CD4-positive, alpha-beta T cell (primary cell): ENCODE data around the gene TRAPPC2. TPM values are rescaled to one million over a fixed set of nuclear protein-coding genes. Genes with fewer than 3 reads are reported as not detected.

Source experiments
- ATAC-seq: fragments of 200-7000 bp; cut with Tn5 transposase; one replicate; pipeline ENCODE4 v1.10.0; 2022; ENCODE audit warnings: mild to moderate bottlenecking; ENCODE audit not compliant: poor library complexity
- CTCF ChIA-PET: fragments of 350-600 bp; sonication (Branson Sonifier 250); formaldehyde crosslinking; loops from one replicate; lab custom pipeline; 2021; ENCODE audit warnings: antibody characterized with exemption, inconsistent platforms; lab: Charles Lee
- POLR2A ChIA-PET: fragments of 350-600 bp; sonication (Branson Sonifier 250); formaldehyde crosslinking; loops from one replicate; lab custom pipeline; 2021; ENCODE audit warnings: antibody characterized with exemption, inconsistent platforms; lab: Charles Lee
- DNase-seq, 14 experiments: peaks; one replicate each; pipeline ENCODE4 v3.0.0-alpha.2; 2013 to 2020; ENCODE audit warnings: mixed read lengths in 2 of 14
- H3K27ac ChIP-seq, 2 donors: one replicate each; pipeline versions ENCODE4 v1.5.1 to v1.7.0; 2013; ENCODE audit warnings: low read length in 2 of 2, low read depth in 1 of 2, mild to moderate bottlenecking in 1 of 2
- H3K27me3 ChIP-seq, 2 experiments: 1 replicate in 1 of 2; 2 replicates in 1 of 2; pipeline versions ENCODE4 v1.6.1 to v1.7.0; 2013; ENCODE audit warnings: low read length in 2 of 2, control low read depth in 1 of 2, mild to moderate bottlenecking in 1 of 2, moderate library complexity in 1 of 2; ENCODE audit not compliant: insufficient read depth in 2 of 2, control insufficient read depth in 1 of 2
- H3K36me3 ChIP-seq: one replicate; pipeline ENCODE4 v1.6.1; 2013; ENCODE audit warnings: low read length, control low read depth; ENCODE audit not compliant: insufficient read depth
- H3K4me1 ChIP-seq: one replicate; pipeline ENCODE4 v1.6.1; 2013; ENCODE audit warnings: low read length, control low read depth; ENCODE audit not compliant: insufficient read depth
- H3K4me3 ChIP-seq: one replicate; pipeline ENCODE4 v1.5.1; 2013; ENCODE audit warnings: mild to moderate bottlenecking, low read length, moderate library complexity
- H3K9me3 ChIP-seq, 2 experiments: 1 replicate in 1 of 2; 2 replicates in 1 of 2; pipeline versions ENCODE4 v1.6.1 to v1.7.0; 2013; ENCODE audit warnings: low read length in 2 of 2, mild to moderate bottlenecking in 2 of 2, control low read depth in 1 of 2, moderate library complexity in 1 of 2; ENCODE audit not compliant: control insufficient read depth in 1 of 2, insufficient read depth in 1 of 2
- H3K27ac Mint-ChIP-seq: one replicate; pipeline ENCODE4 v1.8.0; 2020; ENCODE audit warnings: mixed read lengths
- H3K27me3 Mint-ChIP-seq: one replicate; pipeline ENCODE4 v1.8.0; 2021; ENCODE audit warnings: mixed read lengths
- H3K36me3 Mint-ChIP-seq: one replicate; pipeline ENCODE4 v1.8.0; 2021; ENCODE audit warnings: low read depth, mixed read lengths
- H3K4me1 Mint-ChIP-seq: one replicate; pipeline ENCODE4 v1.8.0; 2021; ENCODE audit warnings: low read depth, mixed read lengths
- H3K4me3 Mint-ChIP-seq: one replicate; pipeline ENCODE4 v1.8.0; 2020; ENCODE audit warnings: mild to moderate bottlenecking, mixed read lengths
- H3K9me3 Mint-ChIP-seq: one replicate; pipeline ENCODE4 v1.8.0; 2020; ENCODE audit warnings: mixed read lengths
- intact Hi-C, 2 experiments: fragments of 100-400 bp; cut with DNase I in 1 of 2; cut with micrococcal nuclease in 1 of 2; formaldehyde crosslinking; loops; one replicate each; pipeline versions ENCODE4 v1.15.1 to v1.9.0; 2023 to 2025; cut with DNase I, micrococcal nuclease
- total RNA-seq, 174 experiments: library from RNA in 2 of 174; stranded (reverse) in 2 of 174; gene quantifications; one replicate each; pipeline ENCODE4 v1.2.3 and lab custom pipeline; 2021 to 2026
- TF ChIP-seq, protein P1 (sequence below): fragments of 200-600 bp; IDR thresholded peaks from one replicate; pipeline ENCODE4 v1.8.0; 2022; ENCODE audit warnings: antibody characterized with exemption, mild to moderate bottlenecking

Gene TRAPPC2
- total RNA-seq, 2 experiments from 2014 or later = 21.4 to 22.3 TPM

DNA sequence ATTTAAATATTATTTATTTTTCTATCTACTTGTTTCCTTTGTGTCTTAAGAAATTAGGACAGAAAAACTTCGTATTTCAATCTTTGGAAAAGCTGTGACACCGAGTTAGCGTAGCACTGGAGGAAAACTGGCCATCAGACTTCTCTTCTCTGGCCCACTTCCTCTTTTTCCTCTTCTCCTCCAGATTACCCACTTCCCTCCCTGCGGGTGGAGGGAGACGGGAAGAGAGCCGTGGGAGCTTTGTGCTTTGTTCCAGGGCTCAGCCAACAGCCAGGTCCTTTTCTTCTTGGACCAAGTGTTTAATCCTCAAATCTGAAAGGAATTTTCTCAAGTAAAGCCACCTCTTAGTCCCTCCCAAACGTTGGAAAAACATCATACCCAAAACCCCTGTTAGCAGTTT, 29.9 kb upstream of the TRAPPC2 start:
- Histone ChIP-seq H3K4me1 (no peaks in the 10 kb centered on the region), H3K27ac (no peak overlapping the region), H3K9me3 (no peaks in the 10 kb centered on the region), H3K36me3 (peaks cover 96% of the 10 kb centered on the region), H3K4me3 (no peak overlapping the region), H3K27me3 (no peaks in the 10 kb centered on the region)
- intact Hi-C loops = no loop called here
- peaks cover 10% of the 10 kb centered on the region for H3K4me1 Mint-ChIP-seq
- no peaks in the 10 kb centered on the region for H3K9me3 Mint-ChIP-seq
- TF ChIP-seq, protein P1, sequence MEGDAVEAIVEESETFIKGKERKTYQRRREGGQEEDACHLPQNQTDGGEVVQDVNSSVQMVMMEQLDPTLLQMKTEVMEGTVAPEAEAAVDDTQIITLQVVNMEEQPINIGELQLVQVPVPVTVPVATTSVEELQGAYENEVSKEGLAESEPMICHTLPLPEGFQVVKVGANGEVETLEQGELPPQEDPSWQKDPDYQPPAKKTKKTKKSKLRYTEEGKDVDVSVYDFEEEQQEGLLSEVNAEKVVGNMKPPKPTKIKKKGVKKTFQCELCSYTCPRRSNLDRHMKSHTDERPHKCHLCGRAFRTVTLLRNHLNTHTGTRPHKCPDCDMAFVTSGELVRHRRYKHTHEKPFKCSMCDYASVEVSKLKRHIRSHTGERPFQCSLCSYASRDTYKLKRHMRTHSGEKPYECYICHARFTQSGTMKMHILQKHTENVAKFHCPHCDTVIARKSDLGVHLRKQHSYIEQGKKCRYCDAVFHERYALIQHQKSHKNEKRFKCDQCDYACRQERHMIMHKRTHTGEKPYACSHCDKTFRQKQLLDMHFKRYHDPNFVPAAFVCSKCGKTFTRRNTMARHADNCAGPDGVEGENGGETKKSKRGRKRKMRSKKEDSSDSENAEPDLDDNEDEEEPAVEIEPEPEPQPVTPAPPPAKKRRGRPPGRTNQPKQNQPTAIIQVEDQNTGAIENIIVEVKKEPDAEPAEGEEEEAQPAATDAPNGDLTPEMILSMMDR = no peak
- ChIA-PET CTCF (no interaction called here), POLR2A (no interaction called here)
- no peak overlapping the region for H3K4me3 Mint-ChIP-seq
- no peaks in the 10 kb centered on the region for H3K27me3 Mint-ChIP-seq
- no peak overlapping the region for H3K27ac Mint-ChIP-seq
- peaks cover 82% of the 10 kb centered on the region for H3K36me3 Mint-ChIP-seq
- DNase-seq (no peak), ATAC-seq (no peak)

DNA sequence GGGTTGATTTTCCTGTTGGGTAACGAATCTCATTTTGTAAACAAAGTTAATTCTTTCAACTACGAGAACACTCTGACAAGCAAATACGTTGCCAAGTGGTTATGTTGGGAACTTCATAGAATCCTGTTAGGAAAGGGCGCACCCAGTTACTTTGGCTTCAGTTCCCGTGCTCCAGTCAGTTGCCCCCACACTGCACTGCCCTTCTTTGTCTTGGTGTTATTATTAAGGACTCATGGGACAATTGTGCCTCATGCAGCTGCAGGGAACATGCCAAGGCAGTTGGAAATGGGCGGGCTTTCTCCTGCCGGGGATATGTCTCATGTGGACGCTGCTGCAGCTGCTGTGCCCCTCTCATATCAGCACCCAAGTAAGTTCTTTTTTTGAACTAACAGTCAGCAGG, 29.1 kb upstream of the TRAPPC2 start:
- H3K9me3 ChIP-seq = no peaks in the 10 kb centered on the region
- TF ChIP-seq, protein P1 = no peak
- H3K4me1 Mint-ChIP-seq = peaks cover 10% of the 10 kb centered on the region
- no peaks in the 10 kb centered on the region for H3K9me3 Mint-ChIP-seq
- H3K4me3 Mint-ChIP-seq = no peak overlapping the region
- DNase-seq (no peak), ATAC-seq (no peak)
- ChIA-PET POLR2A (no interaction called here), CTCF (no interaction called here)
- H3K36me3 Mint-ChIP-seq = peaks cover 82% of the 10 kb centered on the region
- H3K4me1 ChIP-seq = no peaks in the 10 kb centered on the region
- H3K27me3 ChIP-seq = no peaks in the 10 kb centered on the region
- peaks cover 97% of the 10 kb centered on the region for H3K36me3 ChIP-seq
- H3K27ac ChIP-seq = no peak overlapping the region
- H3K4me3 ChIP-seq = no peak overlapping the region
- no peak overlapping the region for H3K27ac Mint-ChIP-seq
- intact Hi-C loops = no loop called here
- H3K27me3 Mint-ChIP-seq = no peaks in the 10 kb centered on the region

DNA sequence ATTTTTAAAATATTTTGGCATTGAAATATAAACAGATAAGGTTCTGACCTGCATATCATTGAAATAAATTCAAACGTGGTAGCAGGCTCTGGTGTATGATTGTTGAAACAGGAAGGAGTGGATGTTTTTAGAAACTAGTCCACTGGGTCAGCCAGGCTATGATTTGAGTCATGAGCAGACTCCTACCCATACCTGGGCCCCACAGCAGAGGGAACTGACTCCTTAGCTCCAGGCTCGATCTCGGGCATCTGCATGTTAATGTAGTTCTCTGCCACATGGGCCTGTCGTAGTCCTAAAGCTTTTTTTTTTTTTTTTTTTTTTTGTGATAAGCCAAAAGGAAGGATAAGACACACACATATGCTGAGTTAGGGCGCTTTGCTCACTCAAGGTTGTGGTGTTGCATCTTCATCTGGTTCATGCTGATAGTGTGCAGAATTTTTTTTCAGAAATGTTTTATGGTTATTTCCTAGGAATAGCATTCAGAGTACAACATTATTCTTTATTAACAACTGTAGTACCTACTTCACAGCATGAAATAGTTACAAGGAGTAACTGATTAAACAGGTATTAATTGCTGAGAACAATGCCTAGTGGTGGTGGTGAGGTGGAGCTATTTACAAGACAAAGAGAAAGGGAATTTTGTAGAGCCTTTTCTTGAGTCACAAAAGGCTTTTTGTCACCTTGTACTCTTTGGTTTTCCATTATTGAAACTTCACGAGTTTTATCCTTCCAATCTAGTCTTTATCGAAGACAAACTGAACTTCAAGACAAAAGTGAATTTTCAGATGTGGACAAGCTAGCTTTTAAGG, 27.4 kb upstream of the TRAPPC2 start:
- H3K4me1 Mint-ChIP-seq = peaks cover 7% of the 10 kb centered on the region

More for the DNA sequence above, 27.4 kb upstream of the TRAPPC2 start:
- no peak overlapping the region for H3K4me3 ChIP-seq
- no peak overlapping the region for H3K27ac ChIP-seq
- H3K27me3 ChIP-seq = no peaks in the 10 kb centered on the region
- H3K27ac Mint-ChIP-seq = no peak overlapping the region
- peaks cover 84% of the 10 kb centered on the region for H3K36me3 Mint-ChIP-seq
- no peaks in the 10 kb centered on the region for H3K9me3 Mint-ChIP-seq
- TF ChIP-seq, protein P1 = no peak
- no peak for ATAC-seq
- no peak overlapping the region for H3K4me3 Mint-ChIP-seq
- POLR2A ChIA-PET = no interaction called here
- DNase-seq = no peak
- H3K9me3 ChIP-seq = no peaks in the 10 kb centered on the region
- no peaks in the 10 kb centered on the region for H3K4me1 ChIP-seq
- H3K36me3 ChIP-seq = peaks cover 99% of the 10 kb centered on the region
- intact Hi-C loops = no loop called here
- CTCF ChIA-PET = no interaction called here
- H3K27me3 Mint-ChIP-seq = no peaks in the 10 kb centered on the region
